ENCODE measurements around the gene ZMYND19. TPM values are rescaled to one million over a fixed set of nuclear protein-coding genes. Genes with fewer than 3 reads are reported as not detected.

The ZMYND19 gene
- total RNA-seq, 1 donor from 2014 or later: 11.6 TPM

GRCh38 chr9:137618105-137619067, 28.1 kb upstream of the ZMYND19 start, which contains the start of gene EHMT1:
EHMT1 (plus strand) TSS chr9:137619005; CDS start chr9:137619029, 24 bp downstream.
- peak; percentile 86 for DNase-seq
- peaks cover 54% of the 10 kb centered on the region for H3K4me1 ChIP-seq
- H3K36me3 ChIP-seq: peaks cover 31% of the 10 kb centered on the region
- intact Hi-C loops (cut with micrococcal nuclease): no loop called here
- H3K4me3 ChIP-seq: peak within 1 kb of the TSS; percentile 98
- TF ChIP-seq CTCF (IDR thresholded peaks at IDR 0.05; ENCODE audit: borderline replicate concordance): no peak
- H3K27ac ChIP-seq (replicated peaks): peak within 1 kb of the TSS; percentile 92
- no peaks in the 10 kb centered on the region for H3K9me3 ChIP-seq (replicated peaks)
- no peaks in the 10 kb centered on the region for H3K27me3 ChIP-seq (ENCODE audit: low read depth)

DNA sequence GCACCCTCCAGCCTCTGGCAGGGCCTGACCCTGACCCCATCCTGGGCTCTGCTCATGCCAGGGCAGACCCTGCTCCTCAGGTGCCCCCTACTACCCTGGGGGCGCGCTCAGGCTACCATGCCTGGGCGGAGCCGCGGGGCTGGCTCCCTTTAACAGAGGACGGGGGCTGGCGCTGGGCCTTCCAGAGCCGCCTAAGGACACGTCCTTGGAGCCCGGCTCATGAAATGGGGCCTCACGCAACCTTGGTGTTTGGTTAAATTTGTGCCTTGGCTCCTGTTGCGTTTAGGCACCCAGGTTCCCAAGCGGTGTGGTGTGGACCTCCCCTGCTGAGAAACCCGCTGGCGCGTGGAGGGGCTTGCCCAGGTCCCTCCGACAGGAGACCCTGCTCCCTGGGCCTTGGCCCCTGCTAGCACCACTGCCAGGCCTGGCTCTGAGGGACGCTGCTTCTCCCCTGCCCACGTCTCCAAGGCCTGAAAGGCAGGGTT, 25.1 kb upstream of the ZMYND19 start:
- no peak for DNase-seq
- no peak overlapping the region for H3K4me3 ChIP-seq
- intact Hi-C loops (cut with micrococcal nuclease): no loop called here
- H3K27me3 ChIP-seq (ENCODE audit: low read depth): no peaks in the 10 kb centered on the region
- peaks cover 32% of the 10 kb centered on the region for H3K36me3 ChIP-seq
- H3K4me1 ChIP-seq: peaks cover 54% of the 10 kb centered on the region
- TF ChIP-seq CTCF (IDR thresholded peaks at IDR 0.05; ENCODE audit: borderline replicate concordance): no peak
- H3K27ac ChIP-seq (replicated peaks): no peak overlapping the region
- no peaks in the 10 kb centered on the region for H3K9me3 ChIP-seq (replicated peaks)

- Histone ChIP-seq H3K4me1 (peaks cover 48% of the 10 kb centered on the region), H3K27ac (replicated peaks) (no peak overlapping the region), H3K36me3 (peaks cover 32% of the 10 kb centered on the region), H3K27me3 (ENCODE audit: low read depth) (no peaks in the 10 kb centered on the region), H3K4me3 (no peak overlapping the region), H3K9me3 (replicated peaks) (no peaks in the 10 kb centered on the region)
- no peak for TF ChIP-seq CTCF (IDR thresholded peaks at IDR 0.05; ENCODE audit: borderline replicate concordance)
- no peak for DNase-seq
- intact Hi-C loops (cut with micrococcal nuclease): no loop called here
These were observed 24.5 kb upstream of the ZMYND19 start for GRCh38 chr9:137614631-137615386.

GRCh38 chr9:137613738-137614523, 23.6 kb upstream of the ZMYND19 start:
- DNase-seq: no peak
- TF ChIP-seq CTCF (IDR thresholded peaks at IDR 0.05; ENCODE audit: borderline replicate concordance): no peak
- Histone ChIP-seq H3K4me3 (no peak overlapping the region), H3K36me3 (peaks cover 32% of the 10 kb centered on the region), H3K27me3 (ENCODE audit: low read depth) (no peaks in the 10 kb centered on the region), H3K9me3 (replicated peaks) (no peaks in the 10 kb centered on the region), H3K27ac (replicated peaks) (no peak overlapping the region), H3K4me1 (peaks cover 42% of the 10 kb centered on the region)
- intact Hi-C loops (cut with micrococcal nuclease): no loop called here

DNA sequence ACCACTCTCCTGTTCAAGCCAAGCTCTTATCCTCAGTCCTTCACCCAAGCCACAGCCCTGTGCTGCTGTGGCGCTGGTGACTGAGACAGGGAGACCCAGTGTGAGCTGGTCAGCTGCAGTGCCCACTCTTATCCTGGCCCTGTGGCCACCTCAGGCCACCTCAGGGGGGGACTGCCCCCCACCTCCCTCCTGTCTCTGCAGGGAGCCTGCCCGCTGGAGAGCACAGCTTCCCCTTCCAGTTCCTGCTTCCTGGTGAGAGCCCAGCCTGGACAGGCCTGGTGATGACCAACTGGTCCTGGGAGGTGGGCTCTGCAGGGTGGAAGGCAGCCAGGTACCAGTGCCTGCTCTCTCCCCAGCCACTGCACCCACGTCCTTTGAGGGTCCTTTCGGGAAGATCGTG, 22.9 kb upstream of the ZMYND19 start:
- peaks cover 46% of the 10 kb centered on the region for H3K4me1 ChIP-seq
- DNase-seq: no peak
- peak overlapping the region; percentile 59 for H3K27ac ChIP-seq (replicated peaks)
- H3K36me3 ChIP-seq: peaks cover 37% of the 10 kb centered on the region
- intact Hi-C loops (cut with micrococcal nuclease): no loop called here
- no peaks in the 10 kb centered on the region for H3K9me3 ChIP-seq (replicated peaks)
- no peaks in the 10 kb centered on the region for H3K27me3 ChIP-seq (ENCODE audit: low read depth)
- H3K4me3 ChIP-seq: no peak overlapping the region
- TF ChIP-seq CTCF (IDR thresholded peaks at IDR 0.05; ENCODE audit: borderline replicate concordance): no peak

All from left ventricle myocardium inferior (tissue), 1 donor.